SK-N-SH treated with all-trans-retinoic acid at 6 μM for 48 hours (cell line): ENCODE measurements around the gene PHLDA3.

ENCODE experiments used
- BACH2 ChIP-seq: fragments of 250-450 bp; sonication (Bioruptor Pico); IDR thresholded peaks from 2 replicates; pipeline ENCODE4 v1.9.0; 2021; ENCODE audit warnings: mild to moderate bottlenecking, borderline replicate concordance
- OSR1 ChIP-seq: fragments of 250-450 bp; sonication (Bioruptor Pico); IDR thresholded peaks from 2 replicates; pipeline ENCODE4 v1.8.0; 2022; ENCODE audit warnings: moderate library complexity, mild to moderate bottlenecking, inconsistent platforms
- ZFP3 ChIP-seq: fragments of 250-450 bp; sonication (Bioruptor Pico); IDR thresholded peaks from 2 replicates; pipeline ENCODE4 v1.5.0; 2020; ENCODE audit warnings: mild to moderate bottlenecking, moderate library complexity

- no peak for TF ChIP-seq ZFP3 (CRISPR knock-in tag)
- no peak for TF ChIP-seq BACH2 (CRISPR knock-in tag)
- no peak for TF ChIP-seq OSR1 (CRISPR knock-in tag)
These were observed 47.0 kb downstream of the PHLDA3 start for GRCh38 chr1:201422026-201422425.
